Mesothelial cell of epicardium (in vitro differentiated cells): ENCODE data around the gene ARMH4. TPM values are rescaled to one million over a fixed set of nuclear protein-coding genes. Genes with fewer than 3 reads are reported as not detected.

ENCODE experiments used
- DNase-seq, 2 experiments: peaks; one replicate each; pipeline ENCODE4 v3.0.0; 2021; ENCODE audit warnings: low spot score in 2 of 2; ENCODE audit not compliant: unreplicated experiment in 2 of 2
- H3K27ac Mint-ChIP-seq: 2 replicates; pipeline ENCODE4 v1.8.0; 2021; ENCODE audit warnings: mixed read lengths
- H3K27me3 Mint-ChIP-seq: 2 replicates; pipeline ENCODE4 v1.8.0; 2021; ENCODE audit warnings: low read depth, mixed read lengths
- H3K36me3 Mint-ChIP-seq: 2 replicates; pipeline ENCODE4 v1.8.0; 2021; ENCODE audit warnings: mixed read lengths
- H3K4me1 Mint-ChIP-seq: 2 replicates; pipeline ENCODE4 v1.8.0; 2021; ENCODE audit warnings: mixed read lengths
- H3K4me3 Mint-ChIP-seq: 2 replicates; pipeline ENCODE4 v1.8.0; 2021; ENCODE audit warnings: mild to moderate bottlenecking, moderate library complexity, mixed read lengths
- H3K9me3 Mint-ChIP-seq: 2 replicates; pipeline ENCODE4 v1.8.0; 2021; ENCODE audit warnings: mixed read lengths
- total RNA-seq: library from RNA; stranded (reverse); gene quantifications from 3 replicates; pipeline ENCODE4 v1.2.1, GENCODE V29; 2021
- TF ChIP-seq, protein P1 (sequence below): fragments of 200-600 bp; sonication (generic); IDR thresholded peaks from one replicate; pipeline ENCODE4 v1.5.0; 2021; ENCODE audit warnings: antibody characterized with exemption; ENCODE audit not compliant: unreplicated experiment

Gene ARMH4
- total RNA-seq, 1 donor from 2014 or later: 19.8 TPM

DNA sequence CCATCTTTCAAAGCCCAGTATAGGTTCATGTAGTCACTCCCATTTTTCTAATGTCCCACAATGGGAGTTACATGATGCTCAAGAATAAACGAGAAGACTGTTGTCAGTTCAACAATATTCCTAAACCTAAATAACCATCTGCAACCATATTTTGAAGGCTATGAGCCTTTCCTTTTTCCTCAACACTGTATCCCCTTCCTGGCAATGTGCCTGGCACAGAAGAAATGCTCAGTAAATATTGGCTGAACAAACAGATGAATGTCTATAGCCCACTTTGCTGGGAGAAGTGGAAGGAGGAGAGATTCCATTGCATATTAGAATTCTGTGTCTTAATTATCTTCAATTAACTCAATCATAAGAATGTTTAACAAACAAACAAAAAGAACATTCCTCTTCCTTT lies 6.1 kb downstream of the ARMH4 start:
- H3K27ac Mint-ChIP-seq: no peak overlapping the region
- no peaks in the 10 kb centered on the region for H3K9me3 Mint-ChIP-seq
- H3K27me3 Mint-ChIP-seq: peaks cover 67% of the 10 kb centered on the region
- H3K4me3 Mint-ChIP-seq: no peak overlapping the region
- no peak for DNase-seq
- H3K36me3 Mint-ChIP-seq: no peaks in the 10 kb centered on the region
- peaks cover 4% of the 10 kb centered on the region for H3K4me1 Mint-ChIP-seq
- TF ChIP-seq, protein P1, sequence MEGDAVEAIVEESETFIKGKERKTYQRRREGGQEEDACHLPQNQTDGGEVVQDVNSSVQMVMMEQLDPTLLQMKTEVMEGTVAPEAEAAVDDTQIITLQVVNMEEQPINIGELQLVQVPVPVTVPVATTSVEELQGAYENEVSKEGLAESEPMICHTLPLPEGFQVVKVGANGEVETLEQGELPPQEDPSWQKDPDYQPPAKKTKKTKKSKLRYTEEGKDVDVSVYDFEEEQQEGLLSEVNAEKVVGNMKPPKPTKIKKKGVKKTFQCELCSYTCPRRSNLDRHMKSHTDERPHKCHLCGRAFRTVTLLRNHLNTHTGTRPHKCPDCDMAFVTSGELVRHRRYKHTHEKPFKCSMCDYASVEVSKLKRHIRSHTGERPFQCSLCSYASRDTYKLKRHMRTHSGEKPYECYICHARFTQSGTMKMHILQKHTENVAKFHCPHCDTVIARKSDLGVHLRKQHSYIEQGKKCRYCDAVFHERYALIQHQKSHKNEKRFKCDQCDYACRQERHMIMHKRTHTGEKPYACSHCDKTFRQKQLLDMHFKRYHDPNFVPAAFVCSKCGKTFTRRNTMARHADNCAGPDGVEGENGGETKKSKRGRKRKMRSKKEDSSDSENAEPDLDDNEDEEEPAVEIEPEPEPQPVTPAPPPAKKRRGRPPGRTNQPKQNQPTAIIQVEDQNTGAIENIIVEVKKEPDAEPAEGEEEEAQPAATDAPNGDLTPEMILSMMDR: no peak

DNA sequence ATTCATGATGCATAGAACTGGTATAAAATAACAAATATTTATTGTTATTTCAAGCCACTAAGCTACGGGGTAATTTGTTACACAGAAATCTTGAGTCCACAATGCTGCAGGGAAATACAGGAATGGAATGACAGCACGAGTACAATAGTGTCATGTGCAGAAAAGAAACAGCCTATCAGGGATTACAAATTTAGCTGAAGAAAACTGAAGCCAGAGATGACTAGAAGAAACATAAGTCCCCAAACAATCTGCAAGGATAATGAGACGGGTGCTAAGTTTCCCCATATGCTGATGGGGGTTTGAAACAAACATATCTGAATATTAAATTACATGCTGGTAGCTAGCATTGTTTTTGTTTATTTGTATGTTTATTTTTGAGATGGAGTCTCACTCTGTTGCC lies 8.9 kb downstream of the ARMH4 start:
- H3K27ac Mint-ChIP-seq: no peak overlapping the region
- no peak overlapping the region for H3K4me3 Mint-ChIP-seq
- no peaks in the 10 kb centered on the region for H3K9me3 Mint-ChIP-seq
- H3K4me1 Mint-ChIP-seq: no peaks in the 10 kb centered on the region
- TF ChIP-seq, protein P1: no peak
- no peaks in the 10 kb centered on the region for H3K36me3 Mint-ChIP-seq
- no peak for DNase-seq
- peaks cover 42% of the 10 kb centered on the region for H3K27me3 Mint-ChIP-seq

- H3K9me3 Mint-ChIP-seq: no peaks in the 10 kb centered on the region
- H3K27ac Mint-ChIP-seq: no peak overlapping the region
- H3K27me3 Mint-ChIP-seq: peaks cover 29% of the 10 kb centered on the region
Observed at GRCh38 chr14:58141893-58142292, 10.1 kb downstream of the ARMH4 start.

GRCh38 chr14:58138714-58139482 lies 13.1 kb downstream of the ARMH4 start:
- Mint-ChIP-seq H3K27ac (no peak overlapping the region), H3K9me3 (no peaks in the 10 kb centered on the region), H3K4me3 (no peak overlapping the region), H3K4me1 (no peaks in the 10 kb centered on the region), H3K27me3 (peaks cover 12% of the 10 kb centered on the region), H3K36me3 (no peaks in the 10 kb centered on the region)
- DNase-seq: no peak
- TF ChIP-seq, protein P1: no peak

More at GRCh38 chr14:58141893-58142292, 10.1 kb downstream of the ARMH4 start:
- no peak for DNase-seq
- TF ChIP-seq, protein P1: no peak
- H3K4me1 Mint-ChIP-seq: no peaks in the 10 kb centered on the region
- no peaks in the 10 kb centered on the region for H3K36me3 Mint-ChIP-seq
- no peak overlapping the region for H3K4me3 Mint-ChIP-seq

- DNase-seq: no peak
- Mint-ChIP-seq H3K9me3 (no peaks in the 10 kb centered on the region), H3K4me3 (no peak overlapping the region), H3K36me3 (no peaks in the 10 kb centered on the region), H3K27me3 (peaks cover 11% of the 10 kb centered on the region), H3K27ac (no peak overlapping the region), H3K4me1 (peaks cover 3% of the 10 kb centered on the region)
- TF ChIP-seq, protein P1: no peak
Observed at GRCh38 chr14:58138031-58138713, 13.8 kb downstream of the ARMH4 start.
